HFFc6 (cell line): Measurements from ENCODE around the gene CHST11. TPM values are rescaled to one million over a fixed set of nuclear protein-coding genes. Genes with fewer than 3 reads are reported as not detected.

ENCODE experiments used
- DNase-seq: peaks from one replicate; pipeline ENCODE4 v3.0.0-alpha.2; 2018
- H3K27ac Mint-ChIP-seq: 2 replicates; pipeline ENCODE4 v1.8.0; 2020; ENCODE audit warnings: mild to moderate bottlenecking, mixed read lengths
- H3K27me3 Mint-ChIP-seq: 2 replicates; pipeline ENCODE4 v1.8.0; 2021; ENCODE audit warnings: mild to moderate bottlenecking, moderate library complexity, mixed read lengths; ENCODE audit not compliant: insufficient read depth
- H3K36me3 Mint-ChIP-seq: 2 replicates; pipeline ENCODE4 v1.8.0; 2021; ENCODE audit warnings: low read depth, mixed read lengths
- H3K4me1 Mint-ChIP-seq: 2 replicates; pipeline ENCODE4 v1.8.0; 2020; ENCODE audit warnings: low read depth, mixed read lengths
- H3K4me3 Mint-ChIP-seq: 2 replicates; pipeline ENCODE4 v1.8.0; 2020; ENCODE audit warnings: mild to moderate bottlenecking, moderate library complexity, mixed read lengths
- H3K9me3 Mint-ChIP-seq: 2 replicates; pipeline ENCODE4 v1.8.0; 2020; ENCODE audit warnings: mild to moderate bottlenecking, mixed read lengths
- CTCF ChIP-seq: fragments of 200-600 bp; sonication (generic); IDR thresholded peaks from 2 replicates; pipeline ENCODE4 v1.5.0; 2021; ENCODE audit warnings: antibody characterized with exemption, mild to moderate bottlenecking
- total RNA-seq, 6 experiments: library from RNA; stranded (reverse); fragmentation: NEBNext Ultra II Directional; extraction: Animal tissue kit (Norgen Biotek cat#: 25700); gene quantifications; 2 replicates in 1 of 6; 3 replicates in 5 of 6; pipeline ENCODE4 v1.2.3, GENCODE V29; 2021

CHST11 gene
- total RNA-seq, 6 experiments from 2014 or later: 2.4 to 4.3 (median 3.8) TPM

GRCh38 chr12:104519190-104520019 lies 62.7 kb downstream of the CHST11 start:
- no peak for DNase-seq
- H3K4me1 Mint-ChIP-seq: peaks cover 25% of the 10 kb centered on the region
- peaks cover 10% of the 10 kb centered on the region for H3K27me3 Mint-ChIP-seq
- H3K27ac Mint-ChIP-seq: no peak overlapping the region
- no peak overlapping the region for H3K4me3 Mint-ChIP-seq
- H3K9me3 Mint-ChIP-seq: no peaks in the 10 kb centered on the region
- H3K36me3 Mint-ChIP-seq: no peaks in the 10 kb centered on the region
- TF ChIP-seq CTCF: no peak

DNA sequence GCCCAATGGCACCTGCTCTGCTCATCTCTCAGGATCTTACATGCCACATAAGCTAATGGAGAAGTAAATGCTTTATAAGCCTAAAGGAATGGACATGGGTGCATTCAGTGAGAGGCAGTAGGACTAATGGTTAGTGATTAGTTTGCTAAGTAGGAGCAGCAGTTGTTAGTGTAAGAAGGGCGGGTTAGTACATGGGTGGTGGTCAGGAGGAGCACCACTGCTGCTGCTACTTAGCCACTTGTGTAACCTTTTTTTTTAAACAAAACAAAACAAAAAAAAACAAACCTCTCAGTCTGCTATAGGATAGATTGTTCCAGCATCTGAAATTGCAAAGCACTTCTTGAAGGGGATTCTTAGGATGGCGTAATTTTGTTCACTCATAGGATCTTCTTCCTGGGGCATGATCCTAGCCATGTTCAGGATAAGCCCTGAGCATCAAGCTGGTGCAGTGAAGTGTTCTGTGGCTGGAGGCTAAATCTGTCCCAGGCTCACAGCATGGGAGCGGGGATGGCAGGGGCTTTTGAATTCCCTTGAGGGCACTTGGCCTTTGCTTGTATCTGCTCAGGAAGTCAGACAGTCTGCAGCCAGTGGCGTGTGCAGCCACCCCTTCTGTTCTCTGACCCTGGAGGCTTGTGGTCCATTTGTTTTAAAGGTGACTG lies 63.6 kb downstream of the CHST11 start:
- Mint-ChIP-seq H3K27ac (no peak overlapping the region), H3K36me3 (no peaks in the 10 kb centered on the region), H3K9me3 (no peaks in the 10 kb centered on the region), H3K4me3 (no peak overlapping the region), H3K27me3 (peaks cover 10% of the 10 kb centered on the region), H3K4me1 (peaks cover 28% of the 10 kb centered on the region)
- no peak for TF ChIP-seq CTCF
- DNase-seq: no peak

DNA sequence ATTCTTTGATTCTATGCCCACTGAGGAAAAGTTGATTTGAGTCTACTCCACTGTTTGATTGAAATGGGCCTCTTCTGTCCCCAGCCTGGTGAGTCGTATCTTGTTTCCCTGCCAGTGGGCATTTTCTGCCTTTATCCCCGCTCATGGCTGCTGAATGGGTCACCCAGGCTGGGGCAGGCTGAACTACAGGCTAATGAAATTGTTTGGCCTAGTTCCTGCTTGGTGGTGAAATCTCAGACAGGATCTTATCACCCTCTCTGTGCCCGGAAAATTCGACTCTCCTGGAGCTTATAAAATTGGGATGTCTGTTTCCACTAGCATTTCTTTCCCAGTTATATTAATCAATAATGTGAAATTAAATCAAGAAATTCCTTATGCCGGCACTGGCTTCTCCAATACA lies 65.0 kb downstream of the CHST11 start:
- no peak for TF ChIP-seq CTCF
- Mint-ChIP-seq H3K4me3 (no peak overlapping the region), H3K9me3 (no peaks in the 10 kb centered on the region), H3K36me3 (no peaks in the 10 kb centered on the region), H3K27ac (no peak overlapping the region), H3K4me1 (peaks cover 28% of the 10 kb centered on the region), H3K27me3 (peaks cover 8% of the 10 kb centered on the region; the same call in 1 of the 2 replicates)
- no peak for DNase-seq

GRCh38 chr12:104522985-104523722 lies 66.4 kb downstream of the CHST11 start:
- peaks cover 5% of the 10 kb centered on the region; the same call in 1 of the 2 replicates for H3K27me3 Mint-ChIP-seq
- H3K4me1 Mint-ChIP-seq: peaks cover 28% of the 10 kb centered on the region
- H3K4me3 Mint-ChIP-seq: no peak overlapping the region
- TF ChIP-seq CTCF: no peak
- H3K27ac Mint-ChIP-seq: no peak overlapping the region
- peak; percentile 9 for DNase-seq
- H3K36me3 Mint-ChIP-seq: peaks cover 5% of the 10 kb centered on the region; the same call in 1 of the 2 replicates
- no peaks in the 10 kb centered on the region for H3K9me3 Mint-ChIP-seq

- TF ChIP-seq CTCF: no peak
- H3K4me3 Mint-ChIP-seq: no peak overlapping the region
- no peak for DNase-seq
- peaks cover under 1% of the 10 kb centered on the region; the same call in 1 of the 2 replicates for H3K9me3 Mint-ChIP-seq
- H3K36me3 Mint-ChIP-seq: peaks cover 6% of the 10 kb centered on the region
- peaks cover 5% of the 10 kb centered on the region; the same call in 1 of the 2 replicates for H3K27me3 Mint-ChIP-seq
- peak overlapping the region; percentile 45; the same call in 1 of the 2 replicates for H3K27ac Mint-ChIP-seq
- peaks cover 28% of the 10 kb centered on the region for H3K4me1 Mint-ChIP-seq
Measured at GRCh38 chr12:104524034-104524832, 67.5 kb downstream of the CHST11 start.
